NCI-H1048 (cell line): ENCODE data around the gene BCL2L15.

Experiments
- DNase-seq: peaks from one replicate; lab custom pipeline; 2025; lab: John Stamatoyannopoulos, UW

BCL2L15 gene

DNA sequence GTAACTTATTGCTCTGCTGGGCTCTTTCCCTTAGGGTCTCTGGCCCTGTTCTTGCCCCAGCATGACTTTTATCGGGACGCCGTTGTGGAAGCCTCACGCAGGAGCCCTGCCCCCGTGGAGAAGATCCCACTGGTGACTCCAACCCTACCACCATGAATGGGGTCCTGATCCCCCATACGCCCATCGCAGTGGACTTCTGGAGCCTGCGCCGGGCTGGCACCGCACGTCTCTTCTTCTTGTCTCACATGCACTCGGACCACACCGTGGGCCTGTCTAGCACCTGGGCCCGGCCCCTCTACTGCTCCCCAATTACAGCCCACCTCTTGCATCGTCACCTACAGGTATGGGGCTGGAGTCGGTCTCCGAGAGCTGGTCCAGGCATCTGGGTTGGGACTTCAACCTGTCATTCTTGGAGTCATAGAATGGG is 18.1 kb upstream of the BCL2L15 start:
- no peak for DNase-seq

DNA sequence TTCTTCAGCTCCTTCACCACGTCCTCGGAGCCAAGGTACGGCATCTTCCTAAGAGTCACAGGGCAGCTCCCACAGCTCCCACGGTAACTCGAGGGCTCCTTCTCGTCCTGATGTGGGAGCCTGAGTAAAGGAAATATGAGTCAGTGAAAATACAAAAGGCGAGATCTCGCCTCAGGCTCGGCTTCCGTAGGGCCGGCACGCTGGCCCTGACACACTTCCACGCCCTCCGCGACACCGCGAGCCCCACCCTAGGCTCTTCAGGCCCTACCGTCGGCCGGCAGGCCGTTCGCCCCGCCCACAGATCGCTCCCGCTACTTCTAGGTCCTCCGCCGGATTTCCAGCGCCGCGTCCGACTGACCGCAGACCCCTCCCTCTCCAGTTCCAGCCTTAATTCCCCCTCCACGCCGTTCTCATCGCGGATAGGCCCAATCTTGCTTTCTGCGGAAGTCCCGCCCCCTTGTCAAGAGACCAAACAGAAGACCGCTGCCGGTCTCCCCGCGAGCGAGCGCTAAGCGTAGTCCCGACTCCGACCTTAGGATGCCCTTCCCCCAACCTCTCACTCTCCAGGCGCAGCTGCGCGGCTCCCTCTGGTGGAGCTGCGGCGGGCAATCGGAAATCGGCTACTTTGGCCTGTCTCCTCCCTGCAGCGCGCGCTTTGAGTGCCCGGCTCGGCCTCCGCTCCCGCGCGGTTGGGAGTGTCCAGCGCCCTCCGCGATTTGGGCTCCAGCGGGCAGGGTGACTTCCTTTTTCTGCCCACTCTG is 17.5 kb upstream of the BCL2L15 start, which contains the start of the genes AP4B1 and DCLRE1B:
AP4B1 (minus strand) TSS at position 126 of the 761 bp plus-strand sequence; CDS start at position 44, 82 bp downstream.
DCLRE1B (plus strand) TSS at position 653 of the 761 bp plus-strand sequence. CDS start 261 bp downstream, outside the sequence.
- DNase-seq: peak; percentile 99

GRCh38 chr1:113904293-113904673 is 16.9 kb upstream of the BCL2L15 start:
- no peak for DNase-seq

- DNase-seq: no peak
Measured at GRCh38 chr1:113903501-113904292, 16.3 kb upstream of the BCL2L15 start.

DNA sequence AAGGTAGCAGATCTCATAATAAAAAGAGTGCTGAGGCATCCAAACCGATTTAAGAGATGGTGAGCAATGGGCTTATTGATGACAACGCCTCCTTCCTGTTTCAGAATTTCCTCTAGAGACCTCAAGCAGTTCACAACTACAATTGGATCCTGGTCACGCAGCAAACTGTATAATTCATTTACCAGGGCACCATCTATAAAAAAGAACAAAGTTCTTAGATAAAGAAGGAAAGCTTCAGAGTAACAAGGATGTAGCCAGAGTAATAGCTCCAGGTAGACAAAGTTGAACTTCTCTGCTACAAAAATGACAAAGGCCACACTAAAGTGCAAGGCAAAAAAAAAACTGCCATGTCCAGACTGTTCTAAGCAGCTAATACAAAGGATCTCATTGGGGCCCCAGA is 13.8 kb upstream of the BCL2L15 start:
- DNase-seq: no peak

DNA sequence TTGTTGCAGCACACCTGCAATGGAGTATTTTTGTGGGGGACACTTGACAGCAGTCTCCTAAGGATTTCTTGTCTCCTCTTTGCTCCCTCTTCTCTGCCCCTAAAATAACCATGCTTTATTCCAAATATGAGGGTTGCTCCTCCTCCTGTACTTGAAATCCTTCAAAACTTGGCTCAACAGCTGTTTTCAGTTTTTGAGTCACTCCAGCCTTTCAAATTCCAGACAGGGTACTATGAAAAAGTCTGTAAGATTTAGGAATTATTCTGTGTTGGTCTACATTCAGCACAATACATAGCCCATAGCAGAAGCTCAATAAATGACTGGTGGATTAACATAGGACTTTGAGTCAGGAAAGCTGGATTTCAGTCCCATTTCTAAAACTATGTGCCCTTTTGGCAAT is 11.7 kb upstream of the BCL2L15 start:
- DNase-seq: no peak

DNA sequence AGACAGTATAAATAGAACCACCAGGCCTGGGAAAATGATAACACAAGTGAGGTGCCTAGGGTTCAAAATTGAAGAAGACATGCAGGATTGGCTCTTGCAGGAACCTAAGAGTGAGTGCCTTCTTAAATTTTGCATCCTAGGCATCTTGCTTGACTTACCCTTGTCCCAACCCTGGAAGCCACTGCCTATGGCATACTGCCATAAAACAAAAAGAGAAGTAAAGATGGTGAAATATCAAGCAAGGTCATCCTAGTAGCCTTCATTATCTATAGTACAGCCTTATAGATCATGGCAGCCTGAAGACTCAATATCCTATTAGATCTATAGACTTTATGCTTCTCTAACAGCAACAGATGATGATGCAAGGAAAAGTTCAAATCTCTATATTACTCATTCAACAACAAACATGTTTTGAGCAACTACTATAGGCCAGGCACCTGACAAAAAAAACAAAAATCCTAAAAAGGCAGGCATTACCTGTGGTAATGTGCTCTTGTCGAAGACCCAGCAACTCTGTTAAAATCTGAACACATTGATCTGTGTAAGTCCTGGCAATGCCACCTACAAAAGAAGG is 10.9 kb upstream of the BCL2L15 start:
- DNase-seq: no peak

GRCh38 chr1:113895961-113896360 is 8.6 kb upstream of the BCL2L15 start:
- no peak for DNase-seq

GRCh38 chr1:113895098-113895497 is 7.7 kb upstream of the BCL2L15 start:
- no peak for DNase-seq

DNA sequence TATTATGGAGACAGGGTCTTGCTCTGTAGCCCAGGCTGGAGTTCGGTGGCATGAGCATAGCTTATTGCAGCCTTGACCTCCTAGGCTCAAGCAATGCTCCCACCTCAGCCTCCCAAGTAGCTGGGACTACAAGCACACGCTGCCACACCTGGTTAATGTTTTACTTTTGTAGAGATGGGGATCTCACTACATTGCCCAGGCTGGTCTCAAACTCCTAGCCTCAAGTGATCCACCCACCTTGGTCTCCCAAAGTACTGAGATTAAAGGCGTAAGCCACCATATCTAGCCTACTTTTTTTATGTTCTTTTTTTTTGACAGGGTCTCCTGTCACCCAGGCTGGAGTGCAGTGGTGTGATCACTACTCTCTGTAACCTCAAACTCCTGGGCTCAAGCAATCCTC is 5.9 kb upstream of the BCL2L15 start:
- DNase-seq: no peak

GRCh38 chr1:113891631-113892220 is 4.3 kb upstream of the BCL2L15 start:
- no peak for DNase-seq

DNA sequence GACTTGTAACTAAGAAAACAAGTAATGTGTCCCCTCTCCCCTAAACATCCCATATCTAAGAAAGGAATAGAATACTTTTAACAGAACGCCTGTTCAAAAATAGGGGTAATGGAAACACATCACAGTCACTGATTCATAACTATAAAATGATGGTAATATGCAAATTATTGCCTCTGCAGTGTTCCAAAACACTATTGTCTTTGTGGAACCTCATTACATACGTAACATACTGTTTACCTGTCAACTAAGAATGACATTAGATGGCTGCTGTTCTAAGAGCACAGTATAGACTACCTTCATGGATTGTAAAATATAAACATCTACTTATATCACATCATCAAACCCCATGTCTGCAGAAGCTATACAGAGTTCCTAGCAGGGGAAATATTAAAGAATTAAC is 3.4 kb upstream of the BCL2L15 start:
- no peak for DNase-seq

GRCh38 chr1:113886417-113887401 is 672 bp downstream of the BCL2L15 start:
- DNase-seq: no peak

GRCh38 chr1:113881661-113882060 is 5.7 kb downstream of the BCL2L15 start:
- DNase-seq: no peak

GRCh38 chr1:113879739-113880038 is 7.7 kb downstream of the BCL2L15 start:
- no peak for DNase-seq

DNA sequence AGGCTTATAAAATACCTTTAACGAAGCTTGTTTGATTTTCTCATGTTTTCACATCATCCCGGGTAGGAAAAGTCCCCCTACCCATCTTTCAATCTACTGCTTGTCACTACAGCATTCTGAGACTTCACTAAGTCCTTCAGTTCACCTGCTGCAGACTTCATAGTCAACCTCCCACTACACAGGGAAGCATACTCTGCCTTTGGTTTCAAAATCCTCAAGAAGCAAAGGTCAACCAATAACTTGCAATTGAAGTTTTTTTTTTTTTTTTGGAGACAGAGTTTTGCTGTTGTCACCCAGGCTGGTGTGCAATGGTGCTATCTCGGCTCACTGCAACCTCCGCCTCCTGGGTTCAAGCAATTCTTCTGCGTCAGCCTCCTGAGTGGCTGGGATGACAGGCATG is 11.2 kb downstream of the BCL2L15 start:
- DNase-seq: no peak

GRCh38 chr1:113875714-113876113 is 11.7 kb downstream of the BCL2L15 start:
- DNase-seq: no peak

GRCh38 chr1:113874012-113874879 is 13.1 kb downstream of the BCL2L15 start:
- DNase-seq: no peak

DNA sequence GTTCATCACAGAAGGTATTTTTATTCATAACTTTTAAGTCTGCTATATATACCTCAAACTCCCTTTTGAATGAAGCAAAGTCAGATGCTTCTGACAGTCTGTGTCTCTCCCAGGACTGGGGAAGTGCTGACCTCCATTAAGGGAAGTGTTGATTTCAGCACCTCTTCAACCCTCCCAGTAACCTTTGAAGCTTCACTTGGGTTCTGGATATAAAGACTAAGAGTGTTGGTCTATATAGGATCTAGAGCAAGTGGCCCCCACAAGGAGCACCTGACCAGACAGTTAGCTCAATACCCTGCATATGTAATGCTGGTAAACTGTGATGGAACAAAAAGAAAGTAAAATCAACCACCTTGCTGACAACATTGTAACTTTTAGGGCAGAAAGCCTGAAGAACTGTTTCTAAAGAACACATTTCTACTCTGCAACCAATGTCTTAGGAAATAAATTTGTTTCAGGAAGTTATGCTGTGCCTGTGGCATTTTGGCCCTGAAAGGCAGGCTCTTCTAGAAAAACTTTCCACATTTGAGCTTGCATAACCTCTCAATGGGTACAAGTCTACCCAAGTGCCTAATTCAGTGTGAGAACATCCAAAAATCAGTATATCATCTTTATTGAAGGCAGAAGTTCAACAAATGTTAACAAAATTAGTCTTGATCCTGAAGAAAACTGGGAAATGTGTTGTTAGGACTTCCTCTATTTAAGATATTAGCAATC is 15.0 kb downstream of the BCL2L15 start:
- DNase-seq: no peak
